Kidney epithelial cell (primary cell): ENCODE measurements around the gene GSX2. TPM values are rescaled to one million over a fixed set of nuclear protein-coding genes. Genes with fewer than 3 reads are reported as not detected.
A peak's percentile ranks its signal among the peaks of the same experiment; 100 is the strongest.

ENCODE experiments used
- DNase-seq: peaks from one replicate; pipeline ENCODE4 v3.0.0-alpha.2; 2010; ENCODE audit warnings: low read depth
- H3K27me3 ChIP-seq: 2 replicates; pipeline ENCODE4 v1.6.0; 2011; ENCODE audit warnings: low read length; ENCODE audit not compliant: control insufficient read depth, insufficient read depth
- H3K36me3 ChIP-seq: 2 replicates; pipeline ENCODE4 v1.5.1; 2011; ENCODE audit warnings: low read length; ENCODE audit not compliant: control insufficient read depth, insufficient read depth
- H3K4me3 ChIP-seq: 2 replicates; pipeline ENCODE4 v1.5.1; 2011; ENCODE audit warnings: low read depth, mild to moderate bottlenecking, control low read depth, low read length
- CTCF ChIP-seq: IDR thresholded peaks from 2 replicates; pipeline ENCODE4 v1.5.1; 2011; ENCODE audit warnings: mild to moderate bottlenecking, moderate library complexity, low read length, control low read depth, inconsistent platforms; ENCODE audit not compliant: insufficient read depth, poor library complexity, severe bottlenecking
- total RNA-seq: library from RNA; depleted of rRNA; stranded (reverse); fragments of >200 nt; gene quantifications from 2 replicates; pipeline ENCODE4 v1.2.3, GENCODE V29; 2015

GSX2 gene
- total RNA-seq, 1 donor from 2014 or later: not detected

GRCh38 chr4:54139332-54139731 lies 39.4 kb downstream of the GSX2 start:
- Histone ChIP-seq H3K4me3 (no peak overlapping the region), H3K36me3 (no peaks in the 10 kb centered on the region), H3K27me3 (no peaks in the 10 kb centered on the region)
- TF ChIP-seq CTCF: no peak
- no peak for DNase-seq

- Histone ChIP-seq H3K4me3 (no peak overlapping the region), H3K36me3 (no peaks in the 10 kb centered on the region), H3K27me3 (no peaks in the 10 kb centered on the region)
- TF ChIP-seq CTCF: no peak
- no peak for DNase-seq
These were observed 40.3 kb downstream of the GSX2 start for GRCh38 chr4:54140287-54140686.

- no peak for DNase-seq
- no peak for TF ChIP-seq CTCF
- Histone ChIP-seq H3K36me3 (no peaks in the 10 kb centered on the region), H3K27me3 (no peaks in the 10 kb centered on the region), H3K4me3 (no peak overlapping the region)
These were observed 44.2 kb downstream of the GSX2 start for GRCh38 chr4:54144199-54144598.

- Histone ChIP-seq H3K36me3 (no peaks in the 10 kb centered on the region), H3K4me3 (no peak overlapping the region), H3K27me3 (no peaks in the 10 kb centered on the region)
- TF ChIP-seq CTCF: no peak
- no peak for DNase-seq
These were observed 44.8 kb downstream of the GSX2 start for GRCh38 chr4:54144661-54145171.

- H3K27me3 ChIP-seq: no peaks in the 10 kb centered on the region
- TF ChIP-seq CTCF: no peak
- DNase-seq: no peak
- no peak overlapping the region for H3K4me3 ChIP-seq
- H3K36me3 ChIP-seq: no peaks in the 10 kb centered on the region
These were observed 46.2 kb downstream of the GSX2 start for GRCh38 chr4:54146139-54146538.

GRCh38 chr4:54149323-54149722 lies 49.4 kb downstream of the GSX2 start:
- no peak for TF ChIP-seq CTCF
- DNase-seq: no peak
- Histone ChIP-seq H3K4me3 (peak overlapping the region; percentile 9), H3K27me3 (no peaks in the 10 kb centered on the region), H3K36me3 (no peaks in the 10 kb centered on the region)
